Activated CD8-positive, alpha-beta memory T cell treated with anti-CD3 and anti-CD28 coated beads for 4 hours (primary cell): ENCODE data around the gene ZNF773.
"Not testable (repeated sequence)": the region's sequence is repeated elsewhere in the genome, so short reads cannot be mapped to it uniquely, and the experiment has no call there.

Source experiments
- DNase-seq, 2 donors: peaks; one replicate each; pipeline ENCODE4 v3.0.0-alpha.2; 2020; ENCODE audit warnings: low read depth in 2 of 2

ZNF773 gene

GRCh38 chr19:57499680-57500395, at the start of gene ZNF773:
TSS of gene ZNF773 (plus strand) at chr19:57499938. CDS start at chr19:57500081, 143 bp downstream.
- peak; percentile 92 to 95 for DNase-seq

- no peak for DNase-seq
These were observed 47.4 kb upstream of the ZNF773 start for GRCh38 chr19:57452307-57452706.

- DNase-seq, result no peak
These were observed 33.9 kb upstream of the ZNF773 start for GRCh38 chr19:57465680-57466381.

- no peak for DNase-seq
These were observed 33.2 kb upstream of the ZNF773 start for GRCh38 chr19:57466489-57466888.

- DNase-seq, result no peak
These were observed 26.1 kb upstream of the ZNF773 start for GRCh38 chr19:57473646-57474045.

- DNase-seq, result peak; percentile 77 to 79
These were observed 22.3 kb upstream of the ZNF773 start, which contains the start of gene ZNF772 for GRCh38 chr19:57477191-57478008. TSS of gene ZNF772 (minus strand) at chr19:57477566. CDS start at chr19:57477309, 257 bp downstream.

GRCh38 chr19:57487477-57488298, 12.1 kb upstream of the ZNF773 start, which contains the start of gene ZNF419:
TSS of gene ZNF419 (plus strand) at chr19:57487750. CDS start at chr19:57487951, 201 bp downstream.
- peak; percentile 89 to 91 for DNase-seq

- DNase-seq, result not testable (repeated sequence)
These were observed 11.5 kb upstream of the ZNF773 start for GRCh38 chr19:57488299-57488644.

- DNase-seq, result not testable (repeated sequence)
These were observed 432 bp upstream of the ZNF773 start for GRCh38 chr19:57499332-57499679.

- not testable (repeated sequence) for DNase-seq
These were observed 662 bp downstream of the ZNF773 start for GRCh38 chr19:57500400-57500799.

GRCh38 chr19:57506163-57506562, 6.4 kb downstream of the ZNF773 start:
- no peak for DNase-seq

GRCh38 chr19:57511484-57511883, 11.7 kb downstream of the ZNF773 start:
- no peak for DNase-seq

- DNase-seq, result no peak
These were observed 13.1 kb downstream of the ZNF773 start for GRCh38 chr19:57512845-57513244.

GRCh38 chr19:57515255-57515654, 15.5 kb downstream of the ZNF773 start:
- DNase-seq, result no peak

- DNase-seq, result not testable (repeated sequence)
These were observed 18.3 kb downstream of the ZNF773 start for GRCh38 chr19:57518021-57518420.

- DNase-seq, result peak; percentile 76 to 79
These were observed 27.6 kb downstream of the ZNF773 start, which contains the start of gene ZNF549 for GRCh38 chr19:57527136-57527881. TSS of gene ZNF549 (plus strand) at chr19:57527356. CDS start at chr19:57527574, 218 bp downstream.

- DNase-seq, result no peak
These were observed 38.3 kb downstream of the ZNF773 start for GRCh38 chr19:57537953-57538547.

- DNase-seq, result no peak
These were observed 46.8 kb downstream of the ZNF773 start for GRCh38 chr19:57546513-57546912.

- no peak for DNase-seq
These were observed 52.7 kb downstream of the ZNF773 start for GRCh38 chr19:57552432-57552831.

GRCh38 chr19:57557659-57558058, 57.9 kb downstream of the ZNF773 start:
- no peak for DNase-seq
